Measurements from ENCODE around the gene F2R.
"Not testable (repeated sequence)": the region's sequence is repeated elsewhere in the genome, so short reads cannot be mapped to it uniquely, and the experiment has no call there.

Gene F2R

GRCh38 chr5:76761118-76761517, 45.2 kb downstream of the F2R start:
- DNase-seq (ENCODE audit: low spot score), result not testable (repeated sequence)

- DNase-seq (ENCODE audit: low spot score), result no peak
Measured at GRCh38 chr5:76762484-76762883, 46.6 kb downstream of the F2R start.

- DNase-seq (ENCODE audit: low spot score), result peak; percentile 21
Measured at GRCh38 chr5:76763136-76763535, 47.2 kb downstream of the F2R start.

GRCh38 chr5:76764374-76764773, 48.4 kb downstream of the F2R start:
- no peak for DNase-seq (ENCODE audit: low spot score)

- DNase-seq (ENCODE audit: low spot score), result no peak
Measured at GRCh38 chr5:76765249-76765648, 49.3 kb downstream of the F2R start.

- no peak for DNase-seq (ENCODE audit: low spot score)
Measured at GRCh38 chr5:76766746-76767145, 50.8 kb downstream of the F2R start.

GRCh38 chr5:76771041-76771440, 55.1 kb downstream of the F2R start:
- DNase-seq (ENCODE audit: low spot score), result not testable (repeated sequence)

- DNase-seq (ENCODE audit: low spot score), result no peak
Measured at GRCh38 chr5:76771705-76772405, 55.9 kb downstream of the F2R start.

GRCh38 chr5:76775921-76776320, 60.0 kb downstream of the F2R start:
- no peak for DNase-seq (ENCODE audit: low spot score)

- DNase-seq (ENCODE audit: low spot score), result no peak
Measured at GRCh38 chr5:76776391-76776790, 60.5 kb downstream of the F2R start.

GRCh38 chr5:76780616-76781015, 64.7 kb downstream of the F2R start:
- DNase-seq (ENCODE audit: low spot score), result not testable (repeated sequence)

- no peak for DNase-seq (ENCODE audit: low spot score)
Measured at GRCh38 chr5:76781775-76782174, 65.8 kb downstream of the F2R start.

- no peak for DNase-seq (ENCODE audit: low spot score)
Measured at GRCh38 chr5:76782444-76782843, 66.5 kb downstream of the F2R start.

Data from CD4-positive, alpha-beta T cell treated with Interleukin-2 at 100 ng/mL for 4 hours (primary cell).